ENCODE results near the gene RASL10B. TPM values are rescaled to one million over a fixed set of nuclear protein-coding genes. Genes with fewer than 3 reads are reported as not detected.

Gene RASL10B
- total RNA-seq: 10 to 100 TPM in 1 of 4 donors, 1 to 10 TPM in 2, under 1 TPM in 1; 0.94 to 14.5 (median 3.5) TPM

GRCh38 chr17:35731239-35731916 is at the start of gene RASL10B:
Gene RASL10B (plus strand): TSS chr17:35731639. CDS start chr17:35735185, 3,546 bp downstream.
- TF ChIP-seq POLR2A (IDR thresholded peaks at IDR 0.05) (peak in 1 of 2 donors; percentile 36), CTCF (IDR thresholded peaks at IDR 0.05) (no peak)
- WGBS, 2 donors: 0 to 9% methylated on average over 4 to 13 of the region's 44 CpGs
- intact Hi-C loops (cut with DNase I): no loop called here

GRCh38 chr17:35683591-35683990 is 47.8 kb upstream of the RASL10B start:
- no peak for DNase-seq
- H3K27me3 ChIP-seq: no peaks in the 10 kb centered on the region
- no peak overlapping the region for H3K4me3 ChIP-seq (replicated peaks in 1 of 3)
- TF ChIP-seq POLR2A (IDR thresholded peaks at IDR 0.05) (no peak), CTCF (IDR thresholded peaks at IDR 0.05) (no peak)
- H3K27ac ChIP-seq: no peak overlapping the region
- H3K4me1 ChIP-seq: no peaks in the 10 kb centered on the region
- WGBS, 2 donors: 90 to 91% methylated on average over 4 of the region's 4 CpGs
- peaks cover 13 to 35% of the 10 kb centered on the region in 2 donors for H3K36me3 ChIP-seq
- H3K9me3 ChIP-seq: no peaks in the 10 kb centered on the region
- intact Hi-C loops (cut with DNase I): no loop called here

More at GRCh38 chr17:35731239-35731916, at the start of gene RASL10B:
- H3K27ac ChIP-seq: peak within 1 kb of the TSS in 1 of 3 donors; percentile 24
- H3K9me3 ChIP-seq: no peaks in the 10 kb centered on the region
- H3K27me3 ChIP-seq: no peaks in the 10 kb centered on the region
- DNase-seq: peak; percentile 58 to 68
- peaks cover 35 to 39% of the 10 kb centered on the region in 2 donors for H3K4me1 ChIP-seq
- H3K4me3 ChIP-seq (replicated peaks in 1 of 3): peak within 1 kb of the TSS in 2 of 3 donors; percentile 40 to 80
- H3K36me3 ChIP-seq: no peaks in the 10 kb centered on the region

- Histone ChIP-seq H3K27me3 (no peaks in the 10 kb centered on the region), H3K9me3 (no peaks in the 10 kb centered on the region), H3K4me1 (no peaks in the 10 kb centered on the region), H3K27ac (no peak overlapping the region), H3K4me3 (replicated peaks in 1 of 3) (no peak overlapping the region), H3K36me3 (peaks cover 13 to 35% of the 10 kb centered on the region in 2 donors)
- WGBS, 2 donors: 86 to 90% methylated on average over 2 of the region's 2 CpGs
- TF ChIP-seq CTCF (IDR thresholded peaks at IDR 0.05): no peak
- no peak for TF ChIP-seq POLR2A (IDR thresholded peaks at IDR 0.05)
- no peak for DNase-seq
- intact Hi-C loops (cut with DNase I): no loop called here
These were observed 47.2 kb upstream of the RASL10B start for GRCh38 chr17:35684055-35684802.

- intact Hi-C loops (cut with DNase I): no loop called here
- no peak overlapping the region for H3K4me3 ChIP-seq (replicated peaks in 1 of 3)
- H3K9me3 ChIP-seq: no peaks in the 10 kb centered on the region
- DNase-seq: no peak
- no peak overlapping the region for H3K27ac ChIP-seq
- WGBS, 2 donors: 86 to 91% methylated on average over 7 of the region's 7 CpGs
- H3K27me3 ChIP-seq: no peaks in the 10 kb centered on the region
- H3K36me3 ChIP-seq: peaks cover 21 to 36% of the 10 kb centered on the region in 2 donors
- TF ChIP-seq CTCF (IDR thresholded peaks at IDR 0.05) (no peak), POLR2A (IDR thresholded peaks at IDR 0.05) (no peak)
- no peaks in the 10 kb centered on the region for H3K4me1 ChIP-seq
These were observed 38.8 kb upstream of the RASL10B start for GRCh38 chr17:35692512-35693210.

All from thyroid gland (tissue), 4 donors.